ENCODE results near the gene PPY.

DNA sequence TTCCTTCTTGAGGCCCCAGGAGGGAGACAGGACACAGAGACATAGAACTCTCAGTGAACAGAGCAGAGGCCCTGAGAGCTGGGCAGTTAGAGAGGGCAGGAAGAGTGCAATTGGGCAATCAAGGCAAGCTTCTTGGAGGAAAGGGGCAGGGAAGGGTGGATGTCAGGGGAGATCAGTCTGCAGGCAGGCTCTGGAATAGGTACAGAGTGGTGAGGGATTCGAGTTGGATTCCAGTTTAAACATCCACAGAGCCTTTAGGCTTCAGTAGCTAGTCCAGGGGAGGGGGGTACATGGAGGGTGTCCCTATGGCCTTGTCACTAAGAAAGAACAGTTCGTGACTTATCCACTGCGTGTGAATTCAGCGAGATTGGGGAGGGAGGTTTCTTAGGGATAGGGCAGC is 9.5 kb upstream of the PPY start:
- no peak for TF ChIP-seq POLR2A (IDR thresholded peaks at IDR 0.05)
- TF ChIP-seq, protein P1, sequence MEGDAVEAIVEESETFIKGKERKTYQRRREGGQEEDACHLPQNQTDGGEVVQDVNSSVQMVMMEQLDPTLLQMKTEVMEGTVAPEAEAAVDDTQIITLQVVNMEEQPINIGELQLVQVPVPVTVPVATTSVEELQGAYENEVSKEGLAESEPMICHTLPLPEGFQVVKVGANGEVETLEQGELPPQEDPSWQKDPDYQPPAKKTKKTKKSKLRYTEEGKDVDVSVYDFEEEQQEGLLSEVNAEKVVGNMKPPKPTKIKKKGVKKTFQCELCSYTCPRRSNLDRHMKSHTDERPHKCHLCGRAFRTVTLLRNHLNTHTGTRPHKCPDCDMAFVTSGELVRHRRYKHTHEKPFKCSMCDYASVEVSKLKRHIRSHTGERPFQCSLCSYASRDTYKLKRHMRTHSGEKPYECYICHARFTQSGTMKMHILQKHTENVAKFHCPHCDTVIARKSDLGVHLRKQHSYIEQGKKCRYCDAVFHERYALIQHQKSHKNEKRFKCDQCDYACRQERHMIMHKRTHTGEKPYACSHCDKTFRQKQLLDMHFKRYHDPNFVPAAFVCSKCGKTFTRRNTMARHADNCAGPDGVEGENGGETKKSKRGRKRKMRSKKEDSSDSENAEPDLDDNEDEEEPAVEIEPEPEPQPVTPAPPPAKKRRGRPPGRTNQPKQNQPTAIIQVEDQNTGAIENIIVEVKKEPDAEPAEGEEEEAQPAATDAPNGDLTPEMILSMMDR (IDR thresholded peaks at IDR 0.05) = no peak
